Right lobe of liver (tissue), 4 donors: Measurements from ENCODE around the gene ABLIM2.

Source experiments
- POLR2A ChIP-seq: fragments of 450-650 bp; IDR thresholded peaks from one replicate; pipeline ENCODE4 v1.6.1; 2017; ENCODE audit warnings: antibody characterized with exemption, mild to moderate bottlenecking
- TF ChIP-seq, protein P1 (sequence below), 4 donors: fragments of 200-600 bp in 3 of 4; fragments of 450-650 bp in 1 of 4; IDR thresholded peaks; one replicate each; pipeline versions ENCODE4 v1.5.1 to v1.8.0; 2016 to 2022; ENCODE audit warnings: antibody characterized with exemption in 4 of 4, mild to moderate bottlenecking in 2 of 4
- donor health status: DM: no; HTN: no; CAD: no.
- donor health status: DM: no; HTN: no; CAD: no.
- donor health status: DM: no; HTN: yes; CAD: no.

GRCh38 chr4:8185930-8186329 lies 27.3 kb upstream of the ABLIM2 start:
- TF ChIP-seq, protein P1, sequence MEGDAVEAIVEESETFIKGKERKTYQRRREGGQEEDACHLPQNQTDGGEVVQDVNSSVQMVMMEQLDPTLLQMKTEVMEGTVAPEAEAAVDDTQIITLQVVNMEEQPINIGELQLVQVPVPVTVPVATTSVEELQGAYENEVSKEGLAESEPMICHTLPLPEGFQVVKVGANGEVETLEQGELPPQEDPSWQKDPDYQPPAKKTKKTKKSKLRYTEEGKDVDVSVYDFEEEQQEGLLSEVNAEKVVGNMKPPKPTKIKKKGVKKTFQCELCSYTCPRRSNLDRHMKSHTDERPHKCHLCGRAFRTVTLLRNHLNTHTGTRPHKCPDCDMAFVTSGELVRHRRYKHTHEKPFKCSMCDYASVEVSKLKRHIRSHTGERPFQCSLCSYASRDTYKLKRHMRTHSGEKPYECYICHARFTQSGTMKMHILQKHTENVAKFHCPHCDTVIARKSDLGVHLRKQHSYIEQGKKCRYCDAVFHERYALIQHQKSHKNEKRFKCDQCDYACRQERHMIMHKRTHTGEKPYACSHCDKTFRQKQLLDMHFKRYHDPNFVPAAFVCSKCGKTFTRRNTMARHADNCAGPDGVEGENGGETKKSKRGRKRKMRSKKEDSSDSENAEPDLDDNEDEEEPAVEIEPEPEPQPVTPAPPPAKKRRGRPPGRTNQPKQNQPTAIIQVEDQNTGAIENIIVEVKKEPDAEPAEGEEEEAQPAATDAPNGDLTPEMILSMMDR (IDR thresholded peaks at IDR 0.05), result no peak
- no peak for TF ChIP-seq POLR2A
